H1 (cell line): Measurements from ENCODE around the gene GPX6. TPM values are rescaled to one million over a fixed set of nuclear protein-coding genes. Genes with fewer than 3 reads are reported as not detected.

Source experiments
- CTCF ChIA-PET: fragments of 300-600 bp; sonication (Branson Sonifier 250); formaldehyde crosslinking; loops from one replicate; lab custom pipeline; 2021; ENCODE audit not compliant: partially characterized antibody; lab: Charles Lee
- POLR2A ChIA-PET: fragments of 300-600 bp; sonication (Branson Sonifier 250); formaldehyde crosslinking; loops from one replicate; lab custom pipeline; 2021; ENCODE audit warnings: inconsistent platforms; ENCODE audit not compliant: partially characterized antibody; lab: Charles Lee
- DNase-seq, 2 experiments: peaks; one replicate each; pipeline versions ENCODE4 v3.0.0 to v3.0.0-alpha.2; 2010 to 2022; ENCODE audit warnings: low spot score in 2 of 2, low read depth in 1 of 2, mixed read lengths in 1 of 2
- FAIRE-seq: peaks from 2 replicates; lab custom pipeline; 2011; peaks lifted over from hg19 to GRCh38; lab: Jason Lieb, UNC
- H2AFZ ChIP-seq: 2 replicates; pipeline ENCODE4 v1.8.1; 2012; ENCODE audit warnings: low read length, inconsistent platforms
- H2AK5ac ChIP-seq: 2 replicates; pipeline ENCODE4 v1.6.1; 2013; ENCODE audit warnings: low read depth, low read length
- H2BK120ac ChIP-seq: replicated peaks from 2 replicates; pipeline ENCODE3; 2013; ENCODE audit warnings: low read depth, low read length, inconsistent platforms
- H2BK12ac ChIP-seq: 2 replicates; pipeline ENCODE4 v1.6.1; 2013; ENCODE audit warnings: low read depth, low read length
- H2BK15ac ChIP-seq: 2 replicates; pipeline ENCODE4 v1.6.1; 2013; ENCODE audit warnings: low read length
- H2BK20ac ChIP-seq: 2 replicates; pipeline ENCODE4 v1.6.1; 2013; ENCODE audit warnings: low read length
- H2BK5ac ChIP-seq: 2 replicates; pipeline ENCODE4 v1.6.1; 2013; ENCODE audit warnings: low read depth, low read length
- H3K14ac ChIP-seq: 2 replicates; pipeline ENCODE4 v1.6.1; 2013; ENCODE audit warnings: inconsistent platforms; ENCODE audit not compliant: insufficient read length
- H3K18ac ChIP-seq: 2 replicates; pipeline ENCODE4 v1.6.1; 2013; ENCODE audit warnings: low read length; ENCODE audit errors: extremely low read depth
- H3K23ac ChIP-seq: 2 replicates; pipeline ENCODE4 v1.6.1; 2013; ENCODE audit warnings: inconsistent platforms; ENCODE audit not compliant: insufficient read length
- H3K23me2 ChIP-seq: 2 replicates; pipeline ENCODE4 v1.6.1; 2013; ENCODE audit warnings: low read depth, low read length
- H3K27ac ChIP-seq: 2 replicates; pipeline ENCODE4 v1.6.1; 2011; ENCODE audit warnings: low read depth, low read length, inconsistent platforms
- H3K27me3 ChIP-seq, 4 experiments: replicated peaks in 1 of 4; 1 replicate in 1 of 4; 2 replicates in 3 of 4; pipeline versions ENCODE4 v1.6.1 to v1.8.1; 2011 to 2013; ENCODE audit warnings: low read length in 3 of 4, mild to moderate bottlenecking in 3 of 4, inconsistent platforms in 2 of 4, mixed read lengths in 2 of 4, moderate library complexity in 1 of 4; ENCODE audit not compliant: control insufficient read depth in 3 of 4, insufficient read depth in 3 of 4; ENCODE audit errors: extremely low read depth in 1 of 4
- H3K36me3 ChIP-seq, 4 experiments: 2 replicates each; pipeline versions ENCODE4 v1.6.1 to v1.8.1; 2011 to 2013; ENCODE audit warnings: mild to moderate bottlenecking in 4 of 4, low read length in 3 of 4, moderate library complexity in 2 of 4, control low read depth in 1 of 4, inconsistent platforms in 1 of 4; ENCODE audit not compliant: insufficient read depth in 4 of 4, control insufficient read depth in 2 of 4
- H3K4ac ChIP-seq: replicated peaks from 2 replicates; pipeline ENCODE3; 2013; ENCODE audit warnings: low read length, low read depth, mixed read lengths, inconsistent platforms; ENCODE audit not compliant: insufficient read length
- H3K4me1 ChIP-seq, 4 experiments: replicated peaks in 1 of 4; 1 replicate in 1 of 4; 2 replicates in 3 of 4; pipeline versions ENCODE4 v1.6.1 to v1.8.1; 2011 to 2013; ENCODE audit warnings: low read length in 3 of 4, inconsistent platforms in 2 of 4, mixed read lengths in 1 of 4; ENCODE audit not compliant: insufficient read depth in 4 of 4, control insufficient read depth in 3 of 4
- H3K4me2 ChIP-seq, 2 experiments: 2 replicates each; pipeline versions ENCODE4 v1.6.1 to v1.8.1; 2011 to 2013; ENCODE audit warnings: low read depth in 2 of 2, low read length in 2 of 2, control low read depth in 1 of 2, inconsistent platforms in 1 of 2, mild to moderate bottlenecking in 1 of 2; ENCODE audit not compliant: insufficient read depth in 1 of 2
- H3K4me3 ChIP-seq, 4 experiments: fragments of 200-600, 300-600 bp in 1 of 4; sonication (generic), shearing (Covaris generic), sonication (Bioruptor Twin) in 1 of 4; 2 replicates each; pipeline versions ENCODE4 v1.5.1 to v1.8.1; 2011 to 2016; ENCODE audit warnings: low read length in 4 of 4, low read depth in 3 of 4, control low read depth in 2 of 4, inconsistent platforms in 2 of 4, mild to moderate bottlenecking in 2 of 4, mixed read lengths in 1 of 4, moderate library complexity in 1 of 4; ENCODE audit not compliant: insufficient read depth in 2 of 4; ENCODE audit errors: extremely low read depth in 1 of 4
- H3K56ac ChIP-seq: replicated peaks from 2 replicates; pipeline ENCODE3; 2013; ENCODE audit warnings: low read depth, mild to moderate bottlenecking, mixed read lengths, low read length, inconsistent platforms; ENCODE audit not compliant: insufficient read length
- H3K79me1 ChIP-seq: 2 replicates; pipeline ENCODE4 v1.6.1; 2013; ENCODE audit warnings: low read depth, low read length, control low read depth
- H3K79me2 ChIP-seq, 2 experiments: 2 replicates each; pipeline versions ENCODE4 v1.6.1 to v1.8.1; 2012 to 2013; ENCODE audit warnings: low read length in 2 of 2, mild to moderate bottlenecking in 2 of 2, inconsistent platforms in 1 of 2; ENCODE audit not compliant: insufficient read depth in 2 of 2, control insufficient read depth in 1 of 2
- H3K9ac ChIP-seq, 4 experiments: replicated peaks in 1 of 4; 1 replicate in 1 of 4; 2 replicates in 3 of 4; pipeline versions ENCODE4 v1.6.1 to v1.8.1; 2011 to 2013; ENCODE audit warnings: low read depth in 3 of 4, low read length in 3 of 4, control low read depth in 2 of 4, mild to moderate bottlenecking in 2 of 4, moderate library complexity in 2 of 4, inconsistent platforms in 1 of 4; ENCODE audit errors: extremely low read depth in 1 of 4
- H3K9me3 ChIP-seq, 2 experiments: 2 replicates each; pipeline versions ENCODE4 v1.6.1 to v1.8.1; 2012 to 2013; ENCODE audit warnings: mild to moderate bottlenecking in 2 of 2, moderate library complexity in 2 of 2, control low read depth in 1 of 2, inconsistent platforms in 1 of 2, low read depth in 1 of 2, low read length in 1 of 2, mixed read lengths in 1 of 2; ENCODE audit not compliant: insufficient read depth in 2 of 2
- H4K20me1 ChIP-seq, 2 experiments: replicated peaks in 1 of 2; 2 replicates each; pipeline versions ENCODE3 to v1.8.1; 2011 to 2013; ENCODE audit warnings: inconsistent platforms in 2 of 2, low read length in 2 of 2, mild to moderate bottlenecking in 1 of 2; ENCODE audit not compliant: insufficient read depth in 2 of 2, control insufficient read depth in 1 of 2
- H4K5ac ChIP-seq: 2 replicates; pipeline ENCODE4 v1.6.1; 2013; ENCODE audit warnings: low read length, low read depth, mixed read lengths, inconsistent platforms; ENCODE audit not compliant: insufficient read length
- H4K8ac ChIP-seq: 2 replicates; pipeline ENCODE4 v1.8.0; 2013; ENCODE audit warnings: mild to moderate bottlenecking, moderate library complexity, low read length, inconsistent platforms; ENCODE audit not compliant: insufficient read depth; ENCODE audit errors: extremely low read depth
- H4K91ac ChIP-seq: replicated peaks from 2 replicates; pipeline ENCODE3; 2013; ENCODE audit warnings: low read length, mixed read lengths, inconsistent platforms; ENCODE audit not compliant: insufficient read length
- BRCA1 ChIP-seq: IDR thresholded peaks from 2 replicates; pipeline ENCODE4 v1.6.1; 2012; ENCODE audit warnings: low read depth, low read length, improper control_type of control experiment
- CBX8 ChIP-seq: fragments of 300-800, 300-1000 bp; sonication (generic); IDR thresholded peaks from 2 replicates; pipeline ENCODE4 v1.7.1; 2016; ENCODE audit warnings: low read depth, low read length, borderline replicate concordance
- CEBPB ChIP-seq: IDR thresholded peaks from 2 replicates; pipeline ENCODE4 v1.6.1; 2012; ENCODE audit warnings: low read depth, low read length
- CHD2 ChIP-seq: IDR thresholded peaks from 2 replicates; pipeline ENCODE4 v1.6.1; 2012; ENCODE audit warnings: low read length, improper control_type of control experiment
- EGR1 ChIP-seq: IDR thresholded peaks from 2 replicates; pipeline ENCODE4 v1.6.1; 2011; ENCODE audit warnings: low read depth, low read length, borderline replicate concordance
- EZH2 ChIP-seq: fragments of 200-600 bp; sonication (generic); IDR thresholded peaks from 2 replicates; pipeline ENCODE4 v1.7.1; 2012; ENCODE audit warnings: low read depth, mild to moderate bottlenecking, moderate library complexity, low read length, inconsistent platforms; ENCODE audit not compliant: severe bottlenecking
- GABPA ChIP-seq: IDR thresholded peaks from 2 replicates; pipeline ENCODE4 v1.6.1; 2011; ENCODE audit warnings: mild to moderate bottlenecking, low read length, moderate library complexity, borderline replicate concordance; ENCODE audit not compliant: insufficient read depth
- JUN ChIP-seq: IDR thresholded peaks from 2 replicates; pipeline ENCODE4 v1.6.1; 2011; ENCODE audit warnings: low read depth, mild to moderate bottlenecking, improper control_type of control experiment, low read length
- KDM1A ChIP-seq: fragments of 200-600, 300-600 bp; sonication (generic); IDR thresholded peaks from 2 replicates; pipeline ENCODE4 v1.7.1; 2016; ENCODE audit warnings: mild to moderate bottlenecking, low read length, borderline replicate concordance
- KDM4A ChIP-seq: IDR thresholded peaks from one replicate; pipeline ENCODE4 v1.7.1; 2012; ENCODE audit warnings: low read depth, mild to moderate bottlenecking, moderate library complexity, low read length, inconsistent platforms; ENCODE audit not compliant: severe bottlenecking
- POLR2A ChIP-seq, 2 experiments: IDR thresholded peaks; 1 replicate in 1 of 2; 2 replicates in 1 of 2; pipeline ENCODE4 v1.6.1; 2011; ENCODE audit warnings: low read depth in 2 of 2, low read length in 2 of 2, mild to moderate bottlenecking in 2 of 2; ENCODE audit errors: control extremely low read depth in 1 of 2
- SIX5 ChIP-seq: IDR thresholded peaks from 2 replicates; pipeline ENCODE4 v1.6.1; 2011; ENCODE audit warnings: mild to moderate bottlenecking, low read depth, low read length
- SP1 ChIP-seq: IDR thresholded peaks from 2 replicates; pipeline ENCODE4 v1.6.1; 2011; ENCODE audit warnings: low read depth, low read length
- SP2 ChIP-seq: IDR thresholded peaks from 2 replicates; pipeline ENCODE4 v1.6.1; 2012; ENCODE audit warnings: mild to moderate bottlenecking, low read length, inconsistent platforms
- SP4 ChIP-seq: IDR thresholded peaks from 2 replicates; pipeline ENCODE4 v1.6.1; 2012; ENCODE audit warnings: low read length, inconsistent platforms
- SUZ12 ChIP-seq: fragments of 200-600 bp; sonication (generic); IDR thresholded peaks from 2 replicates; pipeline ENCODE4 v1.6.1; 2012; ENCODE audit warnings: mild to moderate bottlenecking, inconsistent platforms, low read length, moderate library complexity, mixed read lengths
- TAF1 ChIP-seq: IDR thresholded peaks from 2 replicates; pipeline ENCODE4 v1.6.1; 2011; ENCODE audit warnings: mild to moderate bottlenecking, low read depth, low read length
- polyA plus RNA-seq, 7 experiments: library from polyadenylated mRNA; depleted of rRNA in 3 of 7; stranded (reverse) in 5 of 7; unstranded in 2 of 7; fragments of >200 nt in 5 of 7; fragments of 200-250 nt in 2 of 7; gene quantifications; 1 replicate in 5 of 7; 2 replicates in 1 of 7; 4 replicates in 1 of 7; pipeline versions ENCODE4 v1.2.1 to v1.2.3, GENCODE V29; 2011 to 2013; ENCODE audit warnings: missing spikeins in 2 of 7, mixed read lengths in 2 of 7
- total RNA-seq: library from RNA; stranded (reverse); fragmentation: NEBNext Ultra II Directional; extraction: Animal tissue kit (Norgen Biotek cat#: 25700); gene quantifications from 2 replicates; pipeline ENCODE4 v1.2.1, GENCODE V29; 2021

The GPX6 gene
- total and polyA plus RNA-seq, 2 of the 8 experiments (the other 6 are each of a cell fraction or from before 2014, with no cell fraction given) = not detected

DNA sequence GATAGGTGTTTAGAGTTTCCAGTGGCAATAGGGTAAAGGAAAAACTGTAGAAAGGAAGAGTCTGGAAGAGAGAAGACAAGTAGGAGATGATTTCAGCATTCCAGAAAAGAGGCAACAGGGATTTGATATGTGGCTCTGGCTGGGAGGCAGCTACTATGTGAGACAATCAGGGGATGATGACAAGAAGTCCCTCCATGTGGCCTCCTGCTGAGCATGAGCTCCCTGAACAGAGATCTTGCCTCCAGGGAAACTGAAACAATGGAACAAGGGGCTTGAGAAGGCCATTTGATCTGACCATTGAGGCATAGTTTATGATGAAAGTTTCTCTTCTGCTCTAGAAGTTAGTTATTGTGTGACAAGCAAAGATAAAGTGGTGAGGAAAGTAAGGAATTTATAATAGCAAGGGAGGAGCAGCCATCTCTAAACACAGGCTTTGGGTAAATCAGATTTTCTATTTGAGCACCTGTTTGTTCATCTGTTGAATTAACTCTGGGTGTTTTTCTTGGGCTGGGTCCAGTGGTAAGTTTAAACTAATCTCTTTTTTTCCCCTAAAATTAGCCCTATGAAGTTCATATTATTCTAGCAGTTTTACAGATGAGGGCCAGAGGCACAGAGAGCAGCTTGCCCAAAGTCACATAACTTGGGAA is 7.1 kb upstream of the GPX6 start:
- ChIA-PET CTCF (interaction anchor here (0.6 to 2.6 kb wide), 6 partner anchors 8 to 849 kb away, joined by 3 to 10 read pairs (median 4); partner anchors contain the start of gene GPX6), POLR2A (no interaction called here)
- no peak overlapping the region for H2BK12ac ChIP-seq
- no peak for FAIRE-seq
- DNase-seq = no peak
- H3K23ac ChIP-seq = no peak overlapping the region
- no peak overlapping the region for H3K56ac ChIP-seq
- no peak overlapping the region for H3K9ac ChIP-seq
- H4K8ac ChIP-seq = no peak overlapping the region
- no peak overlapping the region for H3K4me2 ChIP-seq
- H3K4me1 ChIP-seq = no peaks in the 10 kb centered on the region; a peak in 1 of 7 replicates
- no peak overlapping the region for H2BK120ac ChIP-seq
- no peak overlapping the region for H3K4me3 ChIP-seq
- H2BK15ac ChIP-seq = no peak overlapping the region
- H2BK5ac ChIP-seq = no peak overlapping the region
- H3K79me2 ChIP-seq = no peaks in the 10 kb centered on the region
- H3K18ac ChIP-seq = no peak overlapping the region
- no peak overlapping the region for H2BK20ac ChIP-seq
- no peaks in the 10 kb centered on the region for H3K36me3 ChIP-seq
- no peaks in the 10 kb centered on the region for H3K79me1 ChIP-seq
- H2AFZ ChIP-seq = no peak overlapping the region
- H3K23me2 ChIP-seq = no peaks in the 10 kb centered on the region; the same call in 1 of the 2 replicates
- no peak overlapping the region for H3K14ac ChIP-seq
- no peak overlapping the region for H2AK5ac ChIP-seq
- H3K27me3 ChIP-seq = peaks cover 0 to 1% (median 0%) of the 10 kb centered on the region in 4 experiments; a peak in 1 of 7 replicates
- H4K20me1 ChIP-seq = no peaks in the 10 kb centered on the region
- no peak overlapping the region for H4K5ac ChIP-seq
- H3K27ac ChIP-seq = no peak overlapping the region
- H4K91ac ChIP-seq = no peak overlapping the region
- H3K4ac ChIP-seq = no peak overlapping the region
- H3K9me3 ChIP-seq = no peaks in the 10 kb centered on the region
- no peak for TF ChIP-seq TAF1
- TF ChIP-seq CEBPB = no peak
- no peak for TF ChIP-seq EGR1
- no peak for TF ChIP-seq SP1
- TF ChIP-seq GABPA = no peak
- no peak for TF ChIP-seq EZH2
- TF ChIP-seq KDM4A = no peak
- no peak for TF ChIP-seq JUN
- TF ChIP-seq SP2 = no peak
- no peak for TF ChIP-seq CHD2
- no peak for TF ChIP-seq BRCA1
- TF ChIP-seq CBX8 = no peak
- TF ChIP-seq SUZ12 = no peak
- no peak for TF ChIP-seq SIX5
- no peak for TF ChIP-seq KDM1A
- TF ChIP-seq POLR2A (IDR thresholded peaks at IDR 0.05; ENCODE audit: control extremely low read depth in 1 of 2, low read depth in 2 of 2, low read length in 2 of 2) = no peak
- TF ChIP-seq SP4 = no peak
